ENCODE data around the gene FAAH2.

- TF ChIP-seq CTCF (IDR thresholded peaks at IDR 0.05; ENCODE audit: low read depth, low read length, poor library complexity, severe bottlenecking) (no peak), EZH2phosphoT487 (IDR thresholded peaks at IDR 0.05; ENCODE audit: borderline replicate concordance, low read length) (no peak)
Observed at GRCh38 chrX:57451426-57452020, 165.0 kb downstream of the FAAH2 start.

All from DOHH2 (cell line).